HepG2 (cell line): ENCODE measurements around the gene DNAJC28. TPM values are rescaled to one million over a fixed set of nuclear protein-coding genes. Genes with fewer than 3 reads are reported as not detected.
A peak's percentile ranks its signal among the peaks of the same experiment; 100 is the strongest.

ENCODE experiments used
- BHLHE40 ChIP-seq: IDR thresholded peaks from 2 replicates; pipeline ENCODE4 v1.6.1; 2011; ENCODE audit warnings: low read length, improper control_type of control experiment
- GRHL1 ChIP-seq: sonication (generic); formaldehyde crosslinking; conservative IDR thresholded peaks from 2 replicates; pipeline ENCODE4 v1.8.0; 2022; ENCODE audit warnings: missing genetic modification reagents
- KLF9 ChIP-seq: IDR thresholded peaks from 2 replicates; pipeline ENCODE4 v1.6.1; 2016; ENCODE audit warnings: low read depth
- MXD1 ChIP-seq: sonication (generic); formaldehyde crosslinking; IDR thresholded peaks from 2 replicates; pipeline ENCODE4 v1.4.0; 2020; ENCODE audit warnings: mild to moderate bottlenecking, missing genetic modification reagents
- MXD3 ChIP-seq: IDR thresholded peaks from 2 replicates; pipeline ENCODE4 v1.6.1; 2016; ENCODE audit warnings: mild to moderate bottlenecking, missing biosample characterization, missing genetic modification reagents
- NCOA2 ChIP-seq: sonication (generic); formaldehyde crosslinking; IDR thresholded peaks from 2 replicates; pipeline ENCODE4 v1.8.0; 2022; ENCODE audit warnings: inconsistent platforms
- PREB ChIP-seq: sonication (generic); formaldehyde crosslinking; IDR thresholded peaks from 2 replicates; pipeline ENCODE4 v1.4.0; 2020; ENCODE audit warnings: missing genetic modification reagents
- SIN3B ChIP-seq: fragments of 150-350 bp; IDR thresholded peaks from 2 replicates; pipeline ENCODE4 v1.6.1; 2014; ENCODE audit warnings: low read length
- USF2 ChIP-seq, 2 experiments: sonication (generic) in 1 of 2; formaldehyde crosslinking in 1 of 2; IDR thresholded peaks; 2 replicates each; pipeline versions ENCODE4 v1.5.1 to v1.6.1; 2011 to 2020; ENCODE audit warnings: borderline replicate concordance in 1 of 2, low read depth in 1 of 2, low read length in 1 of 2, mild to moderate bottlenecking in 1 of 2, missing genetic modification reagents in 1 of 2, moderate library complexity in 1 of 2
- ZBTB1 ChIP-seq: sonication (generic); formaldehyde crosslinking; IDR thresholded peaks from 2 replicates; pipeline ENCODE4 v1.4.0; 2020; ENCODE audit warnings: missing genetic modification reagents, borderline replicate concordance
- ZBTB42 ChIP-seq: sonication (generic); formaldehyde crosslinking; IDR thresholded peaks from 2 replicates; pipeline ENCODE4 v1.5.0; 2020; ENCODE audit warnings: mild to moderate bottlenecking, missing genetic modification reagents
- ZBTB8A ChIP-seq: sonication (generic); formaldehyde crosslinking; IDR thresholded peaks from 2 replicates; pipeline ENCODE4 v1.4.0; 2020; ENCODE audit warnings: mild to moderate bottlenecking, low read depth, missing genetic modification reagents, borderline replicate concordance
- ZNF138 ChIP-seq: sonication (generic); formaldehyde crosslinking; IDR thresholded peaks from 2 replicates; pipeline ENCODE4 v1.5.0; 2020; ENCODE audit warnings: mild to moderate bottlenecking, low read depth, missing genetic modification reagents
- ZNF3 ChIP-seq: IDR thresholded peaks from 2 replicates; pipeline ENCODE4 v1.7.0; 2017; ENCODE audit warnings: inconsistent platforms
- ZNF343 ChIP-seq: sonication (generic); formaldehyde crosslinking; IDR thresholded peaks from 2 replicates; pipeline ENCODE4 v1.4.0; 2020; ENCODE audit warnings: mild to moderate bottlenecking, missing genetic modification reagents
- ZNF44 ChIP-seq: sonication (generic); formaldehyde crosslinking; IDR thresholded peaks from 2 replicates; pipeline ENCODE4 v1.5.1; 2020; ENCODE audit warnings: mild to moderate bottlenecking, missing genetic modification reagents
- ZNF598 ChIP-seq: sonication (generic); formaldehyde crosslinking; IDR thresholded peaks from 2 replicates; pipeline ENCODE4 v1.5.1; 2020; ENCODE audit warnings: mild to moderate bottlenecking, missing genetic modification reagents, borderline replicate concordance
- ZNF709 ChIP-seq: sonication (generic); formaldehyde crosslinking; IDR thresholded peaks from 2 replicates; pipeline ENCODE4 v1.5.0; 2020; ENCODE audit warnings: mild to moderate bottlenecking, missing genetic modification reagents
- ZNF782 ChIP-seq: sonication (generic); formaldehyde crosslinking; IDR thresholded peaks from 2 replicates; pipeline ENCODE4 v1.4.0; 2020; ENCODE audit warnings: missing genetic modification reagents, mild to moderate bottlenecking, borderline replicate concordance
- polyA plus RNA-seq, 8 experiments: library from polyadenylated mRNA; depleted of rRNA in 3 of 8; stranded (reverse) in 7 of 8; unstranded in 1 of 8; fragments of >200 nt; fragmentation: Illumina TruSeq in 4 of 8; extraction: Trizol in 4 of 8; gene quantifications; 2 replicates each; pipeline versions ENCODE4 v1.2.1 to v1.2.3, GENCODE V29; 2011 to 2016; ENCODE audit warnings: low read depth in 4 of 8, missing spikeins in 1 of 8, mixed read lengths in 1 of 8; ENCODE audit not compliant: insufficient read depth in 1 of 8
- total RNA-seq, 5 experiments: library from RNA; depleted of rRNA; stranded (reverse); fragments of >200 nt; fragmentation: Illumina TruSeq; extraction: Trizol; gene quantifications; 2 replicates each; pipeline ENCODE4 v1.2.3, GENCODE V29; 2016; ENCODE audit warnings: low read depth in 1 of 5
- TF ChIP-seq, protein P1 (sequence below): sonication (generic); formaldehyde crosslinking; IDR thresholded peaks from 2 replicates; pipeline ENCODE4 v1.5.1; 2020; ENCODE audit warnings: mild to moderate bottlenecking, missing genetic modification reagents, moderate library complexity
- TF ChIP-seq, protein P2 (sequence below): sonication (generic); formaldehyde crosslinking; IDR thresholded peaks from 2 replicates; pipeline ENCODE4 v1.8.1; 2023; ENCODE audit warnings: mild to moderate bottlenecking, inconsistent platforms, moderate library complexity, missing genetic modification reagents, borderline replicate concordance

The DNAJC28 gene
- total and polyA plus RNA-seq, 2 of the 13 experiments (the other 11 are each of a cell fraction or from before 2014, with no cell fraction given): 1.5 to 3.3 TPM

GRCh38 chr21:33491373-33492102, at the start of gene DNAJC28 (continued):
- no peak for TF ChIP-seq GRHL1 (CRISPR knock-in tag)
- TF ChIP-seq MXD1: peak; percentile 73
- TF ChIP-seq USF2 (IDR thresholded peaks at IDR 0.05; ENCODE audit: low read depth, low read length): no peak
- no peak for TF ChIP-seq USF2 (CRISPR knock-in tag; IDR thresholded peaks at IDR 0.05; ENCODE audit: borderline replicate concordance)
- peak; percentile 86 for TF ChIP-seq BHLHE40
- TF ChIP-seq ZNF709: peak; percentile 70; the same call in 1 of the 2 replicates
- peak; percentile 93 for TF ChIP-seq ZNF598 (CRISPR knock-in tag)
- TF ChIP-seq, protein P1, sequence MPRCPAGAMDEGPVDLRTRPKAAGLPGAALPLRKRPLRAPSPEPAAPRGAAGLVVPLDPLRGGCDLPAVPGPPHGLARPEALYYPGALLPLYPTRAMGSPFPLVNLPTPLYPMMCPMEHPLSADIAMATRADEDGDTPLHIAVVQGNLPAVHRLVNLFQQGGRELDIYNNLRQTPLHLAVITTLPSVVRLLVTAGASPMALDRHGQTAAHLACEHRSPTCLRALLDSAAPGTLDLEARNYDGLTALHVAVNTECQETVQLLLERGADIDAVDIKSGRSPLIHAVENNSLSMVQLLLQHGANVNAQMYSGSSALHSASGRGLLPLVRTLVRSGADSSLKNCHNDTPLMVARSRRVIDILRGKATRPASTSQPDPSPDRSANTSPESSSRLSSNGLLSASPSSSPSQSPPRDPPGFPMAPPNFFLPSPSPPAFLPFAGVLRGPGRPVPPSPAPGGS (CRISPR knock-in tag): no peak
- no peak for TF ChIP-seq SIN3B
- no peak for TF ChIP-seq ZBTB42
- TF ChIP-seq MXD3 (CRISPR knock-in tag): peak; percentile 66; the same call in 1 of the 2 replicates
- TF ChIP-seq ZBTB8A (CRISPR knock-in tag): no peak
- TF ChIP-seq ZNF138 (CRISPR knock-in tag): no peak
- TF ChIP-seq ZNF782: 0 out of 2 replicates have a peak, but pooled peaks have one; percentile 22
- TF ChIP-seq NCOA2 (CRISPR knock-in tag): no peak
- no peak for TF ChIP-seq ZNF44
- no peak for TF ChIP-seq ZNF343 (CRISPR knock-in tag)
- TF ChIP-seq, protein P2, sequence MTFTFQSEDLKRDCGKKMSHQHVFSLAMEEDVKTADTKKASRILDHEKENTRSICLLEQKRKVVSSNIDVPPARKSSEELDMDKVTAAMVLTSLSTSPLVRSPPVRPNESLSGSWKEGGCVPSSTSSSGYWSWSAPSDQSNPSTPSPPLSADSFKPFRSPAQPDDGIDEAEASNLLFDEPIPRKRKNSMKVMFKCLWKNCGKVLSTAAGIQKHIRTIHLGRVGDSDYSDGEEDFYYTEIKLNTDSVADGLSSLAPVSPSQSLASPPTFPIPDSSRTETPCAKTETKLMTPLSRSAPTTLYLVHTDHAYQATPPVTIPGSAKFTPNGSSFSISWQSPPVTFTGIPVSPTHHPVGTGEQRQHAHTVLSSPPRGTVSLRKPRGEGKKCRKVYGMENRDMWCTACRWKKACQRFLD: no peak
- no peak for TF ChIP-seq KLF9 (CRISPR knock-in tag)
- TF ChIP-seq ZNF3: no peak
- no peak for TF ChIP-seq ZBTB1 (CRISPR knock-in tag)
- no peak for TF ChIP-seq PREB (CRISPR knock-in tag)
